Testis (tissue), 3 donors: Measurements from ENCODE around the gene SCGB1D4. TPM values are rescaled to one million over a fixed set of nuclear protein-coding genes. Genes with fewer than 3 reads are reported as not detected.

ENCODE experiments used
- DNase-seq: peaks from one replicate; pipeline ENCODE4 v3.0.0-alpha.2; 2019
- H3K27ac ChIP-seq, 2 donors: fragments of 200-600 bp; sonication (generic); one replicate each; pipeline ENCODE4 v1.5.1; 2019
- H3K27me3 ChIP-seq: fragments of 200-600 bp; sonication (generic); one replicate; pipeline ENCODE4 v1.5.1; 2019
- H3K36me3 ChIP-seq: fragments of 200-600 bp; sonication (generic); one replicate; pipeline ENCODE4 v1.5.1; 2017; ENCODE audit warnings: low read depth; ENCODE audit errors: missing control alignments
- H3K4me1 ChIP-seq: fragments of 200-600 bp; sonication (generic); one replicate; pipeline ENCODE4 v1.5.1; 2019
- H3K4me3 ChIP-seq, 2 donors: fragments of 200-600 bp; sonication (generic); one replicate each; pipeline ENCODE4 v1.5.1; 2017 to 2019
- H3K9me3 ChIP-seq: fragments of 200-600 bp; sonication (generic); one replicate; pipeline ENCODE4 v1.5.1; 2017
- CTCF ChIP-seq, 3 experiments: fragments of 450-650 bp in 2 of 3; fragments of 200-600 bp in 1 of 3; sonication (generic) in 1 of 3; IDR thresholded peaks; one replicate each; pipeline ENCODE4 v1.5.1; 2016 to 2019; ENCODE audit warnings: antibody characterized with exemption in 3 of 3, mild to moderate bottlenecking in 2 of 3, moderate library complexity in 1 of 3
- POLR2A ChIP-seq: fragments of 450-650 bp; IDR thresholded peaks from one replicate; pipeline ENCODE4 v1.6.1; 2017; ENCODE audit warnings: antibody characterized with exemption, mild to moderate bottlenecking, moderate library complexity
- WGBS, 2 donors: methylation state at CpG; one replicate each; pipeline ENCODE4 v1.1.5; 2018; 5-methylcytosine and 5-hydroxymethylcytosine counted together
- intact Hi-C: fragments of 100-400 bp; cut with DNase I; formaldehyde crosslinking; loops from one replicate; pipeline ENCODE4 v1.15.1; 2023; ENCODE audit warnings: low total_unique reads
- polyA plus RNA-seq: library from polyadenylated mRNA; stranded (reverse); fragments of 350-450 nt; fragmentation: Illumina TruSeq; extraction: RNeasy Lipid Tissue Mini Kit (QIAGEN cat#74804); gene quantifications from one replicate; pipeline ENCODE4 v1.2.3, GENCODE V29; 2014; ENCODE audit warnings: low read depth, low replicate concordance; ENCODE audit not compliant: insufficient read depth
- total RNA-seq, 2 donors: library from RNA; depleted of rRNA; stranded (reverse); fragments of >200 nt; gene quantifications; one replicate each; pipeline ENCODE4 v1.2.3, GENCODE V29; 2016

SCGB1D4 gene
- total and polyA plus RNA-seq, 3 donors from 2014 or later, result 1.4 to 48.9 TPM; not detected in 1

- no peaks in the 10 kb centered on the region for H3K27me3 ChIP-seq
- no peaks in the 10 kb centered on the region for H3K9me3 ChIP-seq
- no peak overlapping the region for H3K4me3 ChIP-seq
- H3K4me1 ChIP-seq, result no peaks in the 10 kb centered on the region
- TF ChIP-seq CTCF (IDR thresholded peaks at IDR 0.05), result no peak
- TF ChIP-seq POLR2A, result no peak
- no peak overlapping the region for H3K27ac ChIP-seq
- no peak for DNase-seq
- 68 to 97% methylated on average over 5 of the region's 5 CpGs for WGBS, 2 donors
- H3K36me3 ChIP-seq, result no peaks in the 10 kb centered on the region
- intact Hi-C loops, result no loop called here
Measured at GRCh38 chr11:62273284-62273683, 25.6 kb downstream of the SCGB1D4 start.

- TF ChIP-seq CTCF (IDR thresholded peaks at IDR 0.05) (no peak), POLR2A (no peak)
- Histone ChIP-seq H3K9me3 (no peaks in the 10 kb centered on the region), H3K27me3 (no peaks in the 10 kb centered on the region), H3K27ac (no peak within 1 kb of the TSS), H3K4me3 (no peak within 1 kb of the TSS), H3K4me1 (no peaks in the 10 kb centered on the region), H3K36me3 (no peaks in the 10 kb centered on the region)
- 79 to 80% methylated on average over 10 of the region's 10 CpGs for WGBS, 2 donors
- no peak for DNase-seq
- intact Hi-C loops, result no loop called here
Measured at GRCh38 chr11:62269654-62270278, 29.1 kb downstream of the SCGB1D4 start, which contains the start of gene SCGB2A2. Gene SCGB2A2 (plus strand): TSS chr11:62270158. CDS start chr11:62270217, 59 bp downstream.

GRCh38 chr11:62267576-62267975 lies 31.3 kb downstream of the SCGB1D4 start:
- Histone ChIP-seq H3K27ac (no peak overlapping the region), H3K4me3 (no peak overlapping the region), H3K4me1 (no peaks in the 10 kb centered on the region), H3K36me3 (no peaks in the 10 kb centered on the region), H3K9me3 (no peaks in the 10 kb centered on the region), H3K27me3 (no peaks in the 10 kb centered on the region)
- WGBS, 2 donors, result 72 to 77% methylated on average over 3 of the region's 3 CpGs
- TF ChIP-seq POLR2A (no peak), CTCF (IDR thresholded peaks at IDR 0.05) (no peak)
- intact Hi-C loops, result no loop called here
- DNase-seq, result no peak

GRCh38 chr11:62267050-62267449 lies 31.8 kb downstream of the SCGB1D4 start:
- WGBS, 2 donors, result 84 to 100% methylated on average over 1 of the region's 1 CpG
- DNase-seq, result no peak
- no peaks in the 10 kb centered on the region for H3K4me1 ChIP-seq
- H3K27me3 ChIP-seq, result no peaks in the 10 kb centered on the region
- H3K4me3 ChIP-seq, result no peak overlapping the region
- intact Hi-C loops, result no loop called here
- no peaks in the 10 kb centered on the region for H3K9me3 ChIP-seq
- H3K27ac ChIP-seq, result no peak overlapping the region
- H3K36me3 ChIP-seq, result no peaks in the 10 kb centered on the region
- TF ChIP-seq POLR2A (no peak), CTCF (IDR thresholded peaks at IDR 0.05) (no peak)

GRCh38 chr11:62266558-62266957 lies 32.3 kb downstream of the SCGB1D4 start:
- TF ChIP-seq CTCF (IDR thresholded peaks at IDR 0.05), result no peak
- no peak for TF ChIP-seq POLR2A
- H3K27me3 ChIP-seq, result no peaks in the 10 kb centered on the region
- no peak for DNase-seq
- 75 to 76% methylated on average over 4 of the region's 4 CpGs for WGBS, 2 donors
- no peaks in the 10 kb centered on the region for H3K4me1 ChIP-seq
- H3K36me3 ChIP-seq, result no peaks in the 10 kb centered on the region
- intact Hi-C loops, result no loop called here
- H3K9me3 ChIP-seq, result no peaks in the 10 kb centered on the region
- H3K27ac ChIP-seq, result no peak overlapping the region
- no peak overlapping the region for H3K4me3 ChIP-seq
